GM23338 (cell line): ENCODE measurements around the gene SEC16B. TPM values are rescaled to one million over a fixed set of nuclear protein-coding genes. Genes with fewer than 3 reads are reported as not detected.

Source experiments
- ATAC-seq: fragments of 200-7000 bp; cut with Tn5 transposase; 3 replicates; pipeline ENCODE4 v1.9.1; 2020
- DNase-seq: peaks from one replicate; pipeline ENCODE4 v3.0.0-alpha.2; 2015; ENCODE audit warnings: low spot score
- H2AFZ ChIP-seq: fragments of 200-600 bp; sonication (generic); 2 replicates; pipeline ENCODE4 v1.8.0; 2016; ENCODE audit warnings: antibody characterized with exemption, mild to moderate bottlenecking, moderate library complexity
- H3F3A ChIP-seq: fragments of 200-600 bp; sonication (generic); replicated peaks from 2 replicates; pipeline ENCODE4 v1.8.0; 2017; ENCODE audit warnings: antibody characterized with exemption, mixed run types, low read depth
- H3K27ac ChIP-seq: fragments of 200-600 bp; sonication (generic); 2 replicates; pipeline ENCODE4 v1.6.1; 2016; ENCODE audit warnings: low read depth
- H3K27me3 ChIP-seq: fragments of 200-600 bp; sonication (generic); 2 replicates; pipeline ENCODE4 v1.8.0; 2016; ENCODE audit warnings: mild to moderate bottlenecking, mixed run types, moderate library complexity; ENCODE audit not compliant: insufficient read depth
- H3K36me3 ChIP-seq: fragments of 200-600 bp; sonication (generic); 2 replicates; pipeline ENCODE4 v1.8.0; 2016; ENCODE audit warnings: mild to moderate bottlenecking; ENCODE audit not compliant: insufficient read depth
- H3K4me1 ChIP-seq: fragments of 200-600 bp; sonication (generic); 2 replicates; pipeline ENCODE4 v1.8.0; 2016; ENCODE audit warnings: mild to moderate bottlenecking, moderate library complexity; ENCODE audit not compliant: insufficient read depth
- H3K4me2 ChIP-seq: fragments of 200-600 bp; sonication (generic); 2 replicates; pipeline ENCODE4 v1.7.1; 2017; ENCODE audit warnings: mixed run types
- H3K4me3 ChIP-seq: fragments of 200-600 bp; sonication (generic); 2 replicates; pipeline ENCODE4 v1.6.1; 2016; ENCODE audit warnings: mixed run types
- H3K79me2 ChIP-seq: fragments of 200-600 bp; sonication (generic); replicated peaks from 2 replicates; pipeline ENCODE4 v1.8.0; 2017; ENCODE audit warnings: mild to moderate bottlenecking; ENCODE audit not compliant: insufficient read depth
- H3K9me2 ChIP-seq: fragments of 200-600 bp; sonication (generic); 2 replicates; pipeline ENCODE4 v1.8.0; 2017; ENCODE audit not compliant: insufficient read depth
- H4K20me1 ChIP-seq: fragments of 200-600 bp; sonication (generic); replicated peaks from 2 replicates; pipeline ENCODE4 v1.8.0; 2017; ENCODE audit warnings: mild to moderate bottlenecking; ENCODE audit not compliant: insufficient read depth
- H3K27ac Mint-ChIP-seq: 2 replicates; pipeline ENCODE4 v1.8.0; 2020; ENCODE audit warnings: inconsistent platforms, mild to moderate bottlenecking, moderate library complexity, mixed read lengths
- H3K27me3 Mint-ChIP-seq: 3 replicates; pipeline ENCODE4 v1.8.0; 2022; ENCODE audit warnings: low read depth, mild to moderate bottlenecking, moderate library complexity, mixed read lengths, inconsistent platforms; ENCODE audit not compliant: insufficient read depth, poor library complexity
- H3K36me3 Mint-ChIP-seq: 3 replicates; pipeline ENCODE4 v1.8.0; 2021; ENCODE audit warnings: low read depth, mild to moderate bottlenecking, inconsistent platforms, moderate library complexity, mixed read lengths
- H3K4me1 Mint-ChIP-seq: 3 replicates; pipeline ENCODE4 v1.8.0; 2020; ENCODE audit warnings: mild to moderate bottlenecking, inconsistent platforms, mixed read lengths
- H3K4me3 Mint-ChIP-seq: 3 replicates; pipeline ENCODE4 v1.8.0; 2021; ENCODE audit warnings: moderate library complexity, mild to moderate bottlenecking, inconsistent platforms, mixed read lengths
- H3K9me3 Mint-ChIP-seq: 3 replicates; pipeline ENCODE4 v1.8.0; 2020; ENCODE audit warnings: moderate library complexity, mild to moderate bottlenecking, inconsistent platforms, mixed read lengths
- CREB1 ChIP-seq: fragments of 250-450 bp; sonication (Bioruptor Pico); IDR thresholded peaks from 2 replicates; pipeline ENCODE4 v1.5.0; 2020; ENCODE audit warnings: low read depth, mild to moderate bottlenecking, moderate library complexity
- EZH2 ChIP-seq: fragments of 200-600 bp; sonication (generic); IDR thresholded peaks from one replicate; pipeline ENCODE4 v1.8.0; 2017; ENCODE audit warnings: antibody characterized with exemption, mild to moderate bottlenecking, low read depth; ENCODE audit not compliant: unreplicated experiment
- EZH2phosphoT487 ChIP-seq: fragments of 200-600 bp; sonication (generic); IDR thresholded peaks from one replicate; pipeline ENCODE4 v1.8.1; 2018; ENCODE audit warnings: antibody characterized with exemption; ENCODE audit not compliant: unreplicated experiment
- JUNB ChIP-seq: IDR thresholded peaks from one replicate; pipeline ENCODE4 v1.6.1; 2016; ENCODE audit warnings: antibody characterized with exemption; ENCODE audit not compliant: unreplicated experiment
- NANOG ChIP-seq: IDR thresholded peaks from 2 replicates; pipeline ENCODE4 v1.6.1; 2016; ENCODE audit warnings: antibody characterized with exemption, borderline replicate concordance
- POLR2AphosphoS5 ChIP-seq: IDR thresholded peaks from 2 replicates; pipeline ENCODE4 v1.6.1; 2016; ENCODE audit warnings: antibody characterized with exemption, low read depth
- STAT1 ChIP-seq: IDR thresholded peaks from one replicate; pipeline ENCODE4 v1.6.1; 2016; ENCODE audit warnings: antibody characterized with exemption; ENCODE audit not compliant: unreplicated experiment
- ZNF114 ChIP-seq: fragments of 250-450 bp; sonication (Bioruptor Pico); IDR thresholded peaks from 2 replicates; pipeline ENCODE4 v1.5.0; 2020; ENCODE audit warnings: mild to moderate bottlenecking, moderate library complexity
- ZNF331 ChIP-seq: fragments of 250-450 bp; sonication (Bioruptor Pico); IDR thresholded peaks from 2 replicates; pipeline ENCODE4 v1.5.0; 2020; ENCODE audit warnings: low read depth, mild to moderate bottlenecking, moderate library complexity
- polyA plus RNA-seq: library from polyadenylated mRNA; unstranded; fragments of >200 nt; fragmentation: Nextera tagmentation; extraction: Ambion mirVana; gene quantifications from 2 replicates; pipeline ENCODE4 v1.2.1, GENCODE V29; 2016
- total RNA-seq: library from RNA; depleted of rRNA; stranded (reverse); fragments of >200 nt; shearing (Covaris generic); gene quantifications from 2 replicates; pipeline ENCODE4 v1.2.3, GENCODE V29; 2014
- TF ChIP-seq, protein P1 (sequence below), 2 experiments: fragments of 200-600 bp in 1 of 2; sonication (generic) in 1 of 2; conservative IDR thresholded peaks; 2 replicates each; pipeline versions ENCODE4 v1.5.1 to v1.6.1; 2016 to 2017; ENCODE audit warnings: antibody characterized with exemption in 2 of 2, low read depth in 2 of 2, mild to moderate bottlenecking in 2 of 2, moderate library complexity in 1 of 2
- TF ChIP-seq, protein P2 (sequence below): IDR thresholded peaks from 2 replicates; pipeline ENCODE4 v1.6.1; 2016; ENCODE audit warnings: antibody characterized with exemption
- TF ChIP-seq, protein P3 (sequence below): fragments of 250-450 bp; sonication (Bioruptor Pico); IDR thresholded peaks from 2 replicates; pipeline ENCODE4 v1.5.0; 2020; ENCODE audit warnings: mild to moderate bottlenecking, moderate library complexity
- TF ChIP-seq, protein P4 (sequence below): IDR thresholded peaks from one replicate; pipeline ENCODE4 v1.6.1; 2018; ENCODE audit warnings: antibody characterized with exemption; ENCODE audit not compliant: unreplicated experiment

SEC16B gene
- total and polyA plus RNA-seq, 2 experiments from 2014 or later, result 0.29 to 1.2 TPM

DNA sequence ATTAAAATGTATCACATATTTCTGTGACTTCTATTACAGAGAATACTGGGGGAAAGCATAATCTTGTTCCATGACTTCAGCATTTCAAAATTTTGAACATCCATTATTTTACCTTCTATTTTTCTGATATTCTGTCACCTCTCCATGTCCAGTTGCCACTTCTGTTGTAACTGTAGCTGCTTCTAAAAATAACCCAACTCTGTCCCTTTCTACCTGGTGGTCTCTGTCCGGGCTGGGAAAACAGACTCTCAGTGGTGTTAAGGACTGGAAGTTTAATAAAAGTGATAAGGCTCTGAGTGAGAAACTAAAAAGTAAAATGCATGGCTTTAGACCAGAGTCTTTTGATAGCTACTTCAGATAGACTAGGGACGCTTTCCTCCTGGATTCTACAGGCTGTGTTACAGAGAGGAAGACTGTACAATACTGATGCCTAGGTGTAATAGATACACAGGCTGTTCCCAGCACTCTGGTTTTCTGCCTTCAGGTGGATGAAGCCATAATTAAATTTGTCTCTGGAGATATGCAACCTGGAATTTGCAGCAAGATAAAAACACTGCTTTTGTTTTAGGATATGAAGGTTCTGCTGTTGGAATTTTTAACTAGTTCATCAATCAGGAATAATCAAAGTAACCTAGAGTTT, 42.1 kb upstream of the SEC16B start:
- no peaks in the 10 kb centered on the region for H3K27me3 ChIP-seq
- peaks cover 35% of the 10 kb centered on the region for H3K4me1 Mint-ChIP-seq
- TF ChIP-seq ZNF114 (CRISPR knock-in tag) (no peak), EZH2 (no peak), ZNF331 (CRISPR knock-in tag) (no peak), NANOG (no peak), JUNB (no peak), CREB1 (CRISPR knock-in tag) (no peak), EZH2phosphoT487 (no peak), STAT1 (no peak), POLR2AphosphoS5 (no peak)
- TF ChIP-seq, protein P1, sequence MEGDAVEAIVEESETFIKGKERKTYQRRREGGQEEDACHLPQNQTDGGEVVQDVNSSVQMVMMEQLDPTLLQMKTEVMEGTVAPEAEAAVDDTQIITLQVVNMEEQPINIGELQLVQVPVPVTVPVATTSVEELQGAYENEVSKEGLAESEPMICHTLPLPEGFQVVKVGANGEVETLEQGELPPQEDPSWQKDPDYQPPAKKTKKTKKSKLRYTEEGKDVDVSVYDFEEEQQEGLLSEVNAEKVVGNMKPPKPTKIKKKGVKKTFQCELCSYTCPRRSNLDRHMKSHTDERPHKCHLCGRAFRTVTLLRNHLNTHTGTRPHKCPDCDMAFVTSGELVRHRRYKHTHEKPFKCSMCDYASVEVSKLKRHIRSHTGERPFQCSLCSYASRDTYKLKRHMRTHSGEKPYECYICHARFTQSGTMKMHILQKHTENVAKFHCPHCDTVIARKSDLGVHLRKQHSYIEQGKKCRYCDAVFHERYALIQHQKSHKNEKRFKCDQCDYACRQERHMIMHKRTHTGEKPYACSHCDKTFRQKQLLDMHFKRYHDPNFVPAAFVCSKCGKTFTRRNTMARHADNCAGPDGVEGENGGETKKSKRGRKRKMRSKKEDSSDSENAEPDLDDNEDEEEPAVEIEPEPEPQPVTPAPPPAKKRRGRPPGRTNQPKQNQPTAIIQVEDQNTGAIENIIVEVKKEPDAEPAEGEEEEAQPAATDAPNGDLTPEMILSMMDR (conservative IDR thresholded peaks at IDR 0.05; ENCODE audit: low read depth in 2 of 2), result no peak
- TF ChIP-seq, protein P2, sequence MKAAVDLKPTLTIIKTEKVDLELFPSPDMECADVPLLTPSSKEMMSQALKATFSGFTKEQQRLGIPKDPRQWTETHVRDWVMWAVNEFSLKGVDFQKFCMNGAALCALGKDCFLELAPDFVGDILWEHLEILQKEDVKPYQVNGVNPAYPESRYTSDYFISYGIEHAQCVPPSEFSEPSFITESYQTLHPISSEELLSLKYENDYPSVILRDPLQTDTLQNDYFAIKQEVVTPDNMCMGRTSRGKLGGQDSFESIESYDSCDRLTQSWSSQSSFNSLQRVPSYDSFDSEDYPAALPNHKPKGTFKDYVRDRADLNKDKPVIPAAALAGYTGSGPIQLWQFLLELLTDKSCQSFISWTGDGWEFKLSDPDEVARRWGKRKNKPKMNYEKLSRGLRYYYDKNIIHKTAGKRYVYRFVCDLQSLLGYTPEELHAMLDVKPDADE, result no peak
- TF ChIP-seq, protein P3, sequence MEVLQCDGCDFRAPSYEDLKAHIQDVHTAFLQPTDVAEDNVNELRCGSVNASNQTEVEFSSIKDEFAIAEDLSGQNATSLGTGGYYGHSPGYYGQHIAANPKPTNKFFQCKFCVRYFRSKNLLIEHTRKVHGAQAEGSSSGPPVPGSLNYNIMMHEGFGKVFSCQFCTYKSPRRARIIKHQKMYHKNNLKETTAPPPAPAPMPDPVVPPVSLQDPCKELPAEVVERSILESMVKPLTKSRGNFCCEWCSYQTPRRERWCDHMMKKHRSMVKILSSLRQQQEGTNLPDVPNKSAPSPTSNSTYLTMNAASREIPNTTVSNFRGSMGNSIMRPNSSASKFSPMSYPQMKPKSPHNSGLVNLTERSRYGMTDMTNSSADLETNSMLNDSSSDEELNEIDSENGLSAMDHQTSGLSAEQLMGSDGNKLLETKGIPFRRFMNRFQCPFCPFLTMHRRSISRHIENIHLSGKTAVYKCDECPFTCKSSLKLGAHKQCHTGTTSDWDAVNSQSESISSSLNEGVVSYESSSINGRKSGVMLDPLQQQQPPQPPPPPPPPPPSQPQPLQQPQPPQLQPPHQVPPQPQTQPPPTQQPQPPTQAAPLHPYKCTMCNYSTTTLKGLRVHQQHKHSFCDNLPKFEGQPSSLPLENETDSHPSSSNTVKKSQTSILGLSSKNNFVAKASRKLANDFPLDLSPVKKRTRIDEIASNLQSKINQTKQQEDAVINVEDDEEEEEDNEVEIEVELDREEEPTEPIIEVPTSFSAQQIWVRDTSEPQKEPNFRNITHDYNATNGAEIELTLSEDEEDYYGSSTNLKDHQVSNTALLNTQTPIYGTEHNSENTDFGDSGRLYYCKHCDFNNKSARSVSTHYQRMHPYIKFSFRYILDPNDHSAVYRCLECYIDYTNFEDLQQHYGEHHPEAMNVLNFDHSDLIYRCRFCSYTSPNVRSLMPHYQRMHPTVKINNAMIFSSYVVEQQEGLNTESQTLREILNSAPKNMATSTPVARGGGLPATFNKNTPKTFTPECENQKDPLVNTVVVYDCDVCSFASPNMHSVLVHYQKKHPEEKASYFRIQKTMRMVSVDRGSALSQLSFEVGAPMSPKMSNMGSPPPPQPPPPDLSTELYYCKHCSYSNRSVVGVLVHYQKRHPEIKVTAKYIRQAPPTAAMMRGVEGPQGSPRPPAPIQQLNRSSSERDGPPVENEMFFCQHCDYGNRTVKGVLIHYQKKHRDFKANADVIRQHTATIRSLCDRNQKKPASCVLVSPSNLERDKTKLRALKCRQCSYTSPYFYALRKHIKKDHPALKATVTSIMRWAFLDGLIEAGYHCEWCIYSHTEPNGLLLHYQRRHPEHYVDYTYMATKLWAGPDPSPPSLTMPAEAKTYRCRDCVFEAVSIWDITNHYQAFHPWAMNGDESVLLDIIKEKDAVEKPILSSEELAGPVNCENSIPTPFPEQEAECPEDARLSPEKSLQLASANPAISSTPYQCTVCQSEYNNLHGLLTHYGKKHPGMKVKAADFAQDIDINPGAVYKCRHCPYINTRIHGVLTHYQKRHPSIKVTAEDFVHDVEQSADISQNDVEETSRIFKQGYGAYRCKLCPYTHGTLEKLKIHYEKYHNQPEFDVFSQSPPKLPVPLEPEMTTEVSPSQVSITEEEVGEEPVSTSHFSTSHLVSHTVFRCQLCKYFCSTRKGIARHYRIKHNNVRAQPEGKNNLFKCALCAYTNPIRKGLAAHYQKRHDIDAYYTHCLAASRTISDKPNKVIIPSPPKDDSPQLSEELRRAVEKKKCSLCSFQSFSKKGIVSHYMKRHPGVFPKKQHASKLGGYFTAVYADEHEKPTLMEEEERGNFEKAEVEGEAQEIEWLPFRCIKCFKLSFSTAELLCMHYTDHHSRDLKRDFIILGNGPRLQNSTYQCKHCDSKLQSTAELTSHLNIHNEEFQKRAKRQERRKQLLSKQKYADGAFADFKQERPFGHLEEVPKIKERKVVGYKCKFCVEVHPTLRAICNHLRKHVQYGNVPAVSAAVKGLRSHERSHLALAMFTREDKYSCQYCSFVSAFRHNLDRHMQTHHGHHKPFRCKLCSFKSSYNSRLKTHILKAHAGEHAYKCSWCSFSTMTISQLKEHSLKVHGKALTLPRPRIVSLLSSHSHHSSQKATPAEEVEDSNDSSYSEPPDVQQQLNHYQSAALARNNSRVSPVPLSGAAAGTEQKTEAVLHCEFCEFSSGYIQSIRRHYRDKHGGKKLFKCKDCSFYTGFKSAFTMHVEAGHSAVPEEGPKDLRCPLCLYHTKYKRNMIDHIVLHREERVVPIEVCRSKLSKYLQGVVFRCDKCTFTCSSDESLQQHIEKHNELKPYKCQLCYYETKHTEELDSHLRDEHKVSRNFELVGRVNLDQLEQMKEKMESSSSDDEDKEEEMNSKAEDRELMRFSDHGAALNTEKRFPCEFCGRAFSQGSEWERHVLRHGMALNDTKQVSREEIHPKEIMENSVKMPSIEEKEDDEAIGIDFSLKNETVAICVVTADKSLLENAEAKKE (CRISPR knock-in tag), result no peak
- TF ChIP-seq, protein P4, sequence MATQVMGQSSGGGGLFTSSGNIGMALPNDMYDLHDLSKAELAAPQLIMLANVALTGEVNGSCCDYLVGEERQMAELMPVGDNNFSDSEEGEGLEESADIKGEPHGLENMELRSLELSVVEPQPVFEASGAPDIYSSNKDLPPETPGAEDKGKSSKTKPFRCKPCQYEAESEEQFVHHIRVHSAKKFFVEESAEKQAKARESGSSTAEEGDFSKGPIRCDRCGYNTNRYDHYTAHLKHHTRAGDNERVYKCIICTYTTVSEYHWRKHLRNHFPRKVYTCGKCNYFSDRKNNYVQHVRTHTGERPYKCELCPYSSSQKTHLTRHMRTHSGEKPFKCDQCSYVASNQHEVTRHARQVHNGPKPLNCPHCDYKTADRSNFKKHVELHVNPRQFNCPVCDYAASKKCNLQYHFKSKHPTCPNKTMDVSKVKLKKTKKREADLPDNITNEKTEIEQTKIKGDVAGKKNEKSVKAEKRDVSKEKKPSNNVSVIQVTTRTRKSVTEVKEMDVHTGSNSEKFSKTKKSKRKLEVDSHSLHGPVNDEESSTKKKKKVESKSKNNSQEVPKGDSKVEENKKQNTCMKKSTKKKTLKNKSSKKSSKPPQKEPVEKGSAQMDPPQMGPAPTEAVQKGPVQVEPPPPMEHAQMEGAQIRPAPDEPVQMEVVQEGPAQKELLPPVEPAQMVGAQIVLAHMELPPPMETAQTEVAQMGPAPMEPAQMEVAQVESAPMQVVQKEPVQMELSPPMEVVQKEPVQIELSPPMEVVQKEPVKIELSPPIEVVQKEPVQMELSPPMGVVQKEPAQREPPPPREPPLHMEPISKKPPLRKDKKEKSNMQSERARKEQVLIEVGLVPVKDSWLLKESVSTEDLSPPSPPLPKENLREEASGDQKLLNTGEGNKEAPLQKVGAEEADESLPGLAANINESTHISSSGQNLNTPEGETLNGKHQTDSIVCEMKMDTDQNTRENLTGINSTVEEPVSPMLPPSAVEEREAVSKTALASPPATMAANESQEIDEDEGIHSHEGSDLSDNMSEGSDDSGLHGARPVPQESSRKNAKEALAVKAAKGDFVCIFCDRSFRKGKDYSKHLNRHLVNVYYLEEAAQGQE, result no peak
- H3K36me3 ChIP-seq, result no peaks in the 10 kb centered on the region
- H3K27ac Mint-ChIP-seq, result no peak overlapping the region
- peaks cover 32% of the 10 kb centered on the region for H3K4me1 ChIP-seq
- H3K36me3 Mint-ChIP-seq, result peaks cover 7% of the 10 kb centered on the region; the same call in 1 of the 3 replicates
- no peaks in the 10 kb centered on the region for H3K9me3 Mint-ChIP-seq
- ATAC-seq (no peak), DNase-seq (no peak)
- H3K27me3 Mint-ChIP-seq, result peaks cover 2% of the 10 kb centered on the region
- H3F3A ChIP-seq, result no peaks in the 10 kb centered on the region
- H3K4me2 ChIP-seq, result no peak overlapping the region
- no peak overlapping the region for H3K4me3 Mint-ChIP-seq
- H3K27ac ChIP-seq, result no peak overlapping the region
- no peak overlapping the region for H3K4me3 ChIP-seq
- H3K9me2 ChIP-seq, result no peaks in the 10 kb centered on the region
- H2AFZ ChIP-seq, result no peak overlapping the region
- H3K79me2 ChIP-seq, result no peaks in the 10 kb centered on the region
- no peaks in the 10 kb centered on the region; the same call in 1 of the 2 replicates for H4K20me1 ChIP-seq
